Karpas-422 (cell line): Measurements from ENCODE around the gene TRMT61A. TPM values are rescaled to one million over a fixed set of nuclear protein-coding genes. Genes with fewer than 3 reads are reported as not detected.

ENCODE experiments used
- DNase-seq: peaks from one replicate; pipeline ENCODE4 v3.0.0-alpha.2; 2015
- H2AFZ ChIP-seq: fragments of 200-600 bp; sonication (generic); 2 replicates; pipeline ENCODE4 v1.6.1; 2014; ENCODE audit warnings: antibody characterized with exemption, low read length, mixed read lengths
- H3K27ac ChIP-seq: fragments of 200-600 bp; sonication (generic); 2 replicates; pipeline ENCODE4 v1.5.1; 2014; ENCODE audit warnings: mild to moderate bottlenecking, low read length, moderate library complexity
- H3K27me3 ChIP-seq: fragments of 200-600 bp; sonication (generic); 2 replicates; pipeline ENCODE4 v1.6.1; 2014; ENCODE audit warnings: low read length, mixed read lengths
- H3K36me3 ChIP-seq: fragments of 200-600 bp; sonication (generic); 2 replicates; pipeline ENCODE4 v1.6.1; 2014; ENCODE audit warnings: low read length, mixed read lengths; ENCODE audit not compliant: insufficient read depth
- H3K4me1 ChIP-seq: fragments of 200-600 bp; sonication (generic); 2 replicates; pipeline ENCODE4 v1.6.1; 2014; ENCODE audit warnings: mild to moderate bottlenecking, low read length, mixed read lengths
- H3K4me2 ChIP-seq: fragments of 200-600 bp; sonication (generic); 2 replicates; pipeline ENCODE4 v1.6.1; 2014; ENCODE audit warnings: low read length, low read depth, mild to moderate bottlenecking; ENCODE audit not compliant: poor library complexity, severe bottlenecking
- H3K4me3 ChIP-seq: fragments of 200-600 bp; sonication (generic); 2 replicates; pipeline ENCODE4 v1.5.1; 2014; ENCODE audit warnings: mild to moderate bottlenecking, antibody characterized with exemption, low read length, mixed read lengths
- H3K79me2 ChIP-seq: fragments of 200-600 bp; sonication (generic); 2 replicates; pipeline ENCODE4 v1.6.1; 2014; ENCODE audit warnings: mild to moderate bottlenecking, low read length, mixed read lengths
- H3K9ac ChIP-seq: fragments of 200-600 bp; sonication (generic); 2 replicates; pipeline ENCODE4 v1.6.0; 2014; ENCODE audit warnings: low read length
- H3K9me2 ChIP-seq: fragments of 200-600 bp; sonication (generic), shearing (Covaris generic); replicated peaks from 2 replicates; pipeline ENCODE4 v1.6.0; 2014; ENCODE audit warnings: mild to moderate bottlenecking, low read length, moderate library complexity; ENCODE audit not compliant: insufficient read depth
- H3K9me3 ChIP-seq: fragments of 300-700, 200-600 bp; sonication (generic); 2 replicates; pipeline ENCODE4 v1.6.1; 2014; ENCODE audit warnings: low read length, mixed read lengths
- H4K20me1 ChIP-seq: fragments of 200-600 bp; sonication (generic); 2 replicates; pipeline ENCODE4 v1.6.1; 2014; ENCODE audit warnings: mild to moderate bottlenecking, antibody characterized with exemption, low read length, low read depth; ENCODE audit not compliant: insufficient read depth
- small RNA-seq: library from RNA; depleted of rRNA; stranded (forward); fragments of <200 nt; gene quantifications from one replicate; pipeline ENCODE3, GENCODE V24; 2014
- total RNA-seq: library from RNA; depleted of rRNA; stranded (reverse); fragments of >200 nt; shearing (Covaris generic); gene quantifications from 2 replicates; pipeline ENCODE4 v1.2.3, GENCODE V29; 2014; ENCODE audit warnings: low replicate concordance; rRNA removed

Gene TRMT61A
- total RNA-seq, 1 experiment from 2014 or later = 8.0 TPM

DNA sequence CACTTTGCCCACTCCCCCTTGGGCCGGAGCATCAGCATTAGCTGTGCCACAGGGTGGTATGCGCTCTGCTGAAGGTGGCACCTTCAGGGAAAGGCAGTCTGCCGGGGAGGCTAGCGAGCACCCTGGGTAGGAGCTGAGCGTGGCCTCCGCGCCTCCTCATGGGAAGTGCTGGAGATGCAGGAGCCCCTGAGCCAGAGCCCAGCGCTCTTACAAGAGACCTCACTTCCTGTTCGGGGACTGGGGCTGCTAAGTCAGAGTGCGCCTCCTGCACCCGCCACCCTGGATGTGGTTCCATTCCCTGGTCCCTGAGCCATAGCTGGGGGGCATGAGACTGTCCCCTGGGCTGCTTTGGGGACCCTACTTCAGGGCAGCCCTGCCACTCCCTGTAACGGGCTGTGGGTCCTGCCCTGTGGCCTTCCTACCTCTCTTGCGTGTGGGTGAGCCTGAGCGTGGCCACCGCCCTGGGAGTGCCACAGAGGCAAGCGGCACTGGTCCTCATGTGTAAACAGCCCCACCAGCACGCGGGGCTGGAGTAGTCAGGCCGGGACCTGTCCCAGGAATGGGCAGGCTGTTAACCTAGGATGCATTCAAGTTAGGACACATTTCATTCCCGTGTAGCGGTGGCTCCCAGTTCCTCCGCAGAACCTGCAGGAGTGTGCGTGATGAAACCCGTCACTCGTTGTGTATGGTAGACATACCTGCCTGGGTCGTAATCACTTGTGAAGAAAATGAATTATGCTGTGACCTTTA lies 53.1 kb downstream of the TRMT61A start:
- Histone ChIP-seq H3K79me2 (no peaks in the 10 kb centered on the region), H3K4me3 (no peak overlapping the region), H3K27ac (no peak overlapping the region), H4K20me1 (no peaks in the 10 kb centered on the region), H3K9ac (no peak overlapping the region), H3K4me1 (no peaks in the 10 kb centered on the region), H2AFZ (no peak overlapping the region), H3K4me2 (no peak overlapping the region), H3K27me3 (no peaks in the 10 kb centered on the region), H3K9me3 (no peaks in the 10 kb centered on the region), H3K9me2 (no peaks in the 10 kb centered on the region), H3K36me3 (0 out of 2 replicates have a peak, but pooled peaks cover 7% of the 10 kb centered on the region)
- no peak for DNase-seq

DNA sequence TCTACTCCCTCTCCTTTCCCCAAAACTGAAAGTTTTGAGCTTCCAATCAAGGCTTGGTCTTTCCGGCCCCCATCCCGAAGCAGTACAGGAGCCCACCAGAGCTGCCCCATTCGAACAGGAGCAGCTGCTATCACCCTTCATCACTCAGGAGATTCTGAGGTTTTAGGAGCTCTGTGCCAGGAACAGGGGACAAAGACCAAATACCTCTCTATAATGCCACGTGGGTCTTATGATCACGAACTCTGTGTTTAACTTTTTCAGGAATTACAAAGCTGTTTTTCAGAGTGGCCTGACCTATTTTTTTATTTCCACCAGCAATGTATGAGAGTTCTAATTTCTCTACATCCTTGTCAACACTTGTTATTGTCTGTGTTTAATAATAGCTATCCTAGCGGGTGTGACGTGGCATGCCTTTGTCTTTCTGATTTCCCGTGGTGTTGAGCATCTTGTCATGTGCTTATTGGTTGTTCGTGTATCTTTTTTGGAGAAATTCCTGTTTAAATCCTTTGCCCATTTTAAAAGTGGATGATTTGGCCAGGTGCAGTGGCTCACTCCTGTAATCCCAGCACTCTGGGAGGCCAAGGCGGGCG lies 55.4 kb downstream of the TRMT61A start:
- no peak overlapping the region for H3K27ac ChIP-seq
- no peak for DNase-seq
- no peaks in the 10 kb centered on the region for H3K9me3 ChIP-seq
- H3K9me2 ChIP-seq = no peaks in the 10 kb centered on the region
- H3K79me2 ChIP-seq = no peaks in the 10 kb centered on the region
- H3K4me2 ChIP-seq = no peak overlapping the region
- H4K20me1 ChIP-seq = no peaks in the 10 kb centered on the region
- no peak overlapping the region for H3K4me3 ChIP-seq
- H3K27me3 ChIP-seq = no peaks in the 10 kb centered on the region
- 0 out of 2 replicates have a peak, but pooled peaks cover 7% of the 10 kb centered on the region for H3K36me3 ChIP-seq
- no peak overlapping the region for H2AFZ ChIP-seq
- H3K9ac ChIP-seq = no peak overlapping the region
- no peaks in the 10 kb centered on the region for H3K4me1 ChIP-seq

Small RNA genes lying within 50 kb of the gene (small RNA-seq; reads per million reads assigned to genes)
- gene RNU4-68P (1.3 reads per million, percentile 38 among the genes with 10 or more reads in this experiment), gene RNU7-160P (not detected)

Other genes starting within 250 kb of the TRMT61A start
- gene EIF5, start 195.0 kb upstream of the TRMT61A start, total RNA-seq = 133 and 180 TPM in 2 replicates
- gene MARK3, start 143.8 kb upstream of the TRMT61A start, total RNA-seq = 94.5 and 113 TPM in 2 replicates
- gene CKB, start 6.4 kb upstream of the TRMT61A start, total RNA-seq = 30.4 and 55.2 TPM in 2 replicates
- 23.1 and 32.6 TPM in 2 replicates for gene BAG5, start 33.5 kb downstream of the TRMT61A start, total RNA-seq
- 62.9 and 63.5 TPM in 2 replicates for gene COA8, start 33.8 kb downstream of the TRMT61A start, total RNA-seq
- gene KLC1, start 100.0 kb downstream of the TRMT61A start, total RNA-seq = 144 and 266 TPM in 2 replicates
- gene XRCC3, start 186.3 kb downstream of the TRMT61A start, total RNA-seq = 36.7 and 70.5 TPM in 2 replicates
- 28.4 and 29.7 TPM in 2 replicates for gene ZFYVE21, start 186.6 kb downstream of the TRMT61A start, total RNA-seq